ENCODE data around the gene MVB12B.

Gene MVB12B

DNA sequence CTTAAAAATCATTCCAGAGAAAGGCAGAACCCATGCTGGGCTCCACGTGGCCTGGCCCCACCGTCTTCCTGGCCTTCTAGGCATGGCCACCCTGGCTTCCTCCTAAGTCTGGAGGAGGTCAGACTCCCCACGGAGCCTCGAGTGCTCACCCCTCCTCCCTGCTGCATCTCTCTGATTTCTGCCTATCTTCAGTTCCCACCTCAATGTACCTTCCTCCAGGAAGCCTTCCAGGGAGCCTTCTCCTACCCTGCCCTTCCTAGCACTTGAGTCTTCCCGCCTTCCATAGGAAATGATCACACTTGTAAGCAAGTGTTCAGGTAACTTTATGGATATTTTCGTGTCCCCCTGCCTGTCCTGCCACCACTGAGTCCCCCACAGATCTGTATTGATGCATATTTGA, 92.0 kb downstream of the MVB12B start:
- DNase-seq (ENCODE audit: low read depth in 1 of 2, low spot score in 1 of 2) = no peak
- TF ChIP-seq, protein P1, sequence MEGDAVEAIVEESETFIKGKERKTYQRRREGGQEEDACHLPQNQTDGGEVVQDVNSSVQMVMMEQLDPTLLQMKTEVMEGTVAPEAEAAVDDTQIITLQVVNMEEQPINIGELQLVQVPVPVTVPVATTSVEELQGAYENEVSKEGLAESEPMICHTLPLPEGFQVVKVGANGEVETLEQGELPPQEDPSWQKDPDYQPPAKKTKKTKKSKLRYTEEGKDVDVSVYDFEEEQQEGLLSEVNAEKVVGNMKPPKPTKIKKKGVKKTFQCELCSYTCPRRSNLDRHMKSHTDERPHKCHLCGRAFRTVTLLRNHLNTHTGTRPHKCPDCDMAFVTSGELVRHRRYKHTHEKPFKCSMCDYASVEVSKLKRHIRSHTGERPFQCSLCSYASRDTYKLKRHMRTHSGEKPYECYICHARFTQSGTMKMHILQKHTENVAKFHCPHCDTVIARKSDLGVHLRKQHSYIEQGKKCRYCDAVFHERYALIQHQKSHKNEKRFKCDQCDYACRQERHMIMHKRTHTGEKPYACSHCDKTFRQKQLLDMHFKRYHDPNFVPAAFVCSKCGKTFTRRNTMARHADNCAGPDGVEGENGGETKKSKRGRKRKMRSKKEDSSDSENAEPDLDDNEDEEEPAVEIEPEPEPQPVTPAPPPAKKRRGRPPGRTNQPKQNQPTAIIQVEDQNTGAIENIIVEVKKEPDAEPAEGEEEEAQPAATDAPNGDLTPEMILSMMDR (IDR thresholded peaks at IDR 0.05; ENCODE audit: insufficient read depth, low read length) = no peak
- TF ChIP-seq SPI1 (IDR thresholded peaks at IDR 0.05; ENCODE audit: borderline replicate concordance, low read depth) = no peak
- TF ChIP-seq, protein P2, sequence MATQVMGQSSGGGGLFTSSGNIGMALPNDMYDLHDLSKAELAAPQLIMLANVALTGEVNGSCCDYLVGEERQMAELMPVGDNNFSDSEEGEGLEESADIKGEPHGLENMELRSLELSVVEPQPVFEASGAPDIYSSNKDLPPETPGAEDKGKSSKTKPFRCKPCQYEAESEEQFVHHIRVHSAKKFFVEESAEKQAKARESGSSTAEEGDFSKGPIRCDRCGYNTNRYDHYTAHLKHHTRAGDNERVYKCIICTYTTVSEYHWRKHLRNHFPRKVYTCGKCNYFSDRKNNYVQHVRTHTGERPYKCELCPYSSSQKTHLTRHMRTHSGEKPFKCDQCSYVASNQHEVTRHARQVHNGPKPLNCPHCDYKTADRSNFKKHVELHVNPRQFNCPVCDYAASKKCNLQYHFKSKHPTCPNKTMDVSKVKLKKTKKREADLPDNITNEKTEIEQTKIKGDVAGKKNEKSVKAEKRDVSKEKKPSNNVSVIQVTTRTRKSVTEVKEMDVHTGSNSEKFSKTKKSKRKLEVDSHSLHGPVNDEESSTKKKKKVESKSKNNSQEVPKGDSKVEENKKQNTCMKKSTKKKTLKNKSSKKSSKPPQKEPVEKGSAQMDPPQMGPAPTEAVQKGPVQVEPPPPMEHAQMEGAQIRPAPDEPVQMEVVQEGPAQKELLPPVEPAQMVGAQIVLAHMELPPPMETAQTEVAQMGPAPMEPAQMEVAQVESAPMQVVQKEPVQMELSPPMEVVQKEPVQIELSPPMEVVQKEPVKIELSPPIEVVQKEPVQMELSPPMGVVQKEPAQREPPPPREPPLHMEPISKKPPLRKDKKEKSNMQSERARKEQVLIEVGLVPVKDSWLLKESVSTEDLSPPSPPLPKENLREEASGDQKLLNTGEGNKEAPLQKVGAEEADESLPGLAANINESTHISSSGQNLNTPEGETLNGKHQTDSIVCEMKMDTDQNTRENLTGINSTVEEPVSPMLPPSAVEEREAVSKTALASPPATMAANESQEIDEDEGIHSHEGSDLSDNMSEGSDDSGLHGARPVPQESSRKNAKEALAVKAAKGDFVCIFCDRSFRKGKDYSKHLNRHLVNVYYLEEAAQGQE (IDR thresholded peaks at IDR 0.05; ENCODE audit: insufficient replicate concordance, low read depth) = no peak
- TF ChIP-seq GABPA (IDR thresholded peaks at IDR 0.05; ENCODE audit: low read depth) = no peak
- no peak for TF ChIP-seq POLR2AphosphoS5 (IDR thresholded peaks at IDR 0.05; ENCODE audit: low read depth)
- H3K4me3 ChIP-seq (replicated peaks; ENCODE audit: insufficient read depth, low read length) = no peak overlapping the region
- no peaks in the 10 kb centered on the region for H3K27me3 ChIP-seq (ENCODE audit: insufficient read depth, poor library complexity, severe bottlenecking)
- H3K27ac ChIP-seq (replicated peaks) = no peak overlapping the region

DNA sequence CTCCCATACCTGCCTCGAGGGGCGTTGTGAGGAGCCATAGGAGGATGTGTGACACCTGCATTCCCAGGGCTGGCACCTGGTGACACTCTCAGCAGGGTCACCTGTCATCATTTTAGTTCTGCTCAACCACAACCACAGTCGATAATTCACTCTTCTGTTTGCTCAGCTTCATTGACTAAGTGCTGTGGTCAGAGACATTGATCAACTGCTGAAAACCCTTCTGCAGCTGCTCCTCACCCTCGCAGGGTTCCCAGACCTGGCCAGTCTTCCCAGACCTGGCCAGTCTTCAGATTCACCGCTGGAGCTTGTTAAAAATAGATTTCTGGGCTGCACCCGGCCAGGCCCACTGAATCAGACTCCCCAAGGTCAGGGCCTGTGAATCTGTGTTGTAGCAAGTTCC, 92.8 kb downstream of the MVB12B start:
- no peak for DNase-seq (ENCODE audit: low read depth in 1 of 2, low spot score in 1 of 2)
- Histone ChIP-seq H3K27ac (replicated peaks) (no peak overlapping the region), H3K27me3 (ENCODE audit: insufficient read depth, poor library complexity, severe bottlenecking) (no peaks in the 10 kb centered on the region), H3K4me3 (replicated peaks; ENCODE audit: insufficient read depth, low read length) (no peak overlapping the region)
- TF ChIP-seq, protein P2 (IDR thresholded peaks at IDR 0.05; ENCODE audit: insufficient replicate concordance, low read depth) = no peak
- TF ChIP-seq, protein P1 (IDR thresholded peaks at IDR 0.05; ENCODE audit: insufficient read depth, low read length) = no peak
- TF ChIP-seq GABPA (IDR thresholded peaks at IDR 0.05; ENCODE audit: low read depth) (no peak), SPI1 (IDR thresholded peaks at IDR 0.05; ENCODE audit: borderline replicate concordance, low read depth) (no peak), POLR2AphosphoS5 (IDR thresholded peaks at IDR 0.05; ENCODE audit: low read depth) (no peak)

DNA sequence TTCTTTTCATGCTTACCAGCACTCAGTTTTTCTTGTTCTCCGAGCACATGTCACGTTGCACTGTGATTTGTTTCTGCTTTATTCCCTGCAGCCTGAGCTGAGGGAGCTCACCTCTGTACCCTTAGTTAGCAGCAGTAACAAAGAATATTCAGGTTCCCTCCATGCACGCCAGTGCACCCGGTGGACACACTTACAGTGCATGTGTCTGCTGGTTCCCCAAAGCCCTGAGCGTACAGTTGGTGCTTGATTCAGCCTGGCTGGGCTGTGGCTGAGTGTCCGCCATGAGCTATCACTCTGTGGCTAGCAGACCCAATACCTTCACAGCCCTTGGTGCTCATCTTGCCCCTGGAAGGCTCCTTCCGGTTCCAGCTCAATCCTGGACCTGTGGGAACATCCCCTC, 93.5 kb downstream of the MVB12B start:
- Histone ChIP-seq H3K27ac (replicated peaks) (no peak overlapping the region), H3K27me3 (ENCODE audit: insufficient read depth, poor library complexity, severe bottlenecking) (no peaks in the 10 kb centered on the region), H3K4me3 (replicated peaks; ENCODE audit: insufficient read depth, low read length) (no peak overlapping the region)
- DNase-seq (ENCODE audit: low read depth in 1 of 2, low spot score in 1 of 2) = no peak
- TF ChIP-seq SPI1 (IDR thresholded peaks at IDR 0.05; ENCODE audit: borderline replicate concordance, low read depth) (no peak), GABPA (IDR thresholded peaks at IDR 0.05; ENCODE audit: low read depth) (no peak), POLR2AphosphoS5 (IDR thresholded peaks at IDR 0.05; ENCODE audit: low read depth) (no peak)
- TF ChIP-seq, protein P1 (IDR thresholded peaks at IDR 0.05; ENCODE audit: insufficient read depth, low read length) = no peak
- TF ChIP-seq, protein P2 (IDR thresholded peaks at IDR 0.05; ENCODE audit: insufficient replicate concordance, low read depth) = no peak
